GM21723 (cell line): ENCODE measurements around the gene PGM2L1.
"Not testable (repeated sequence)": the region's sequence is repeated elsewhere in the genome, so short reads cannot be mapped to it uniquely, and the experiment has no call there.

Source experiments
- ATAC-seq: cut with Tn5 transposase; IDR thresholded peaks from one replicate; pipeline ENCODE4 v1.9.1; 2021; ENCODE audit warnings: mild to moderate bottlenecking, moderate library complexity; ENCODE audit not compliant: unreplicated experiment

The PGM2L1 gene

GRCh38 chr11:74398244-74399159 is at the start of gene PGM2L1:
Gene PGM2L1 (minus strand): TSS chr11:74398433. CDS start chr11:74398161, 272 bp downstream.
- ATAC-seq: peak; percentile 96

GRCh38 chr11:74447720-74448119 is 49.5 kb upstream of the PGM2L1 start:
- ATAC-seq: no peak

GRCh38 chr11:74446532-74446938 is 48.3 kb upstream of the PGM2L1 start:
- no peak for ATAC-seq

DNA sequence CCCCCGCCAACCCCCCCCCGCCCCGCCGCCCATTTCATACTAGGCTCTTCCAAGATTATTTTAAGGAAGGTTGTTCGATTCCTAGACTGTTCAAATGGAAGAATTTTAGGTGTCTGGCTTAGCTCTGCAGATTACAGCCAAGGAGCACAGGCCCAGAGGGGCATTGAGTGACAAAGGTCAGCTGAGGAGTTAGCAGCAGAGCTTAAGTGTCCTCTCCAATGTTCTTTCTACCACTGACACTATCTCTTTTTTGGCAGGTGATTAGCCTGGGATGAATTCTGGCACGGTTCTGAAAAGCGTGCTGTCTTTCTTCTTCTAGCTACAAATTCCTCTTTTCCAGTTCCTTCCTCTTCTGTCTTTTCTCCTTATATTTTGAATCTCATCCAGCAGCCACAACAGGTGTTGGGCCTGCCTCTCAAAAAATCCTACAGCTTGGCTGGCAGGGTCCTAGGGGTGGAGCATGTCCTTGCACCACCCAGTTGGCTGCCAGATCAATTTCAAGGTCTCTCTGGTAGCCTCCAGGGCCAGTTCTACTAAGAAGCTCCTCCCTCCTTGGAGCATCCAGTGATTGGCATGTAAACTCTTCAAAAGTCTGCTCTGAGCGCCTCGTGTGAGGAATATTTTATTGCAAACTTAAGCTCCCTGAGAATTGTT is 46.1 kb upstream of the PGM2L1 start:
- no peak for ATAC-seq

- no peak for ATAC-seq
Measured at GRCh38 chr11:74443071-74443864, 45.0 kb upstream of the PGM2L1 start.

- no peak for ATAC-seq
Measured at GRCh38 chr11:74442636-74443035, 44.4 kb upstream of the PGM2L1 start.

- ATAC-seq: no peak
Measured at GRCh38 chr11:74438681-74439080, 40.4 kb upstream of the PGM2L1 start.

DNA sequence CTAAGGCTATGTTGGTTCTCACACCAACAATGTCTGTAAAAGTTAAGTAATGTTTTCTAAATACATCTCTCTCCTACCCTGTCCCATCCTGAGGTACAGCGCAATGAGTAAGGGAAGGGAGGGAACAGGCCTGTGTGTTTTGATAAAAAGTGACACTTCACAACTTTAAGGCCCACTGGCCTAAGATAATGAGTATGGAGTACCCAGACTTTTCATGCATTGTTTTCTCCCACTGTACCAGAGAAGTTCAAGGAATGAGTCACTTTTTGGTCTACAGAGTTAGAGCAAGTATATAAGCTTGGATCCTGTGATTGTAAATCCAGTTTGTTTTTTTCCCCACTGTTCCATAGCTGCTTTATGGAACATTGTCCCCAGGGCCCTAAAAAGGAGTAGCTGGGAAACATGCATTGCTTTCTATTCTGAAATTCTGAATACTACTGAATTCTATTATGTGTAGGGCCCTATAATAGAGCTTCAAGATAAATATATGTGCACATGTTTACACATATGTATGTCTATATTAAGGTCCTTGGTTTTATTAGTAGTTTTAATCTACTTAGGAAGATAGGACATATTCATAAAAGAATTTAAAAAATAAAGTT is 39.3 kb upstream of the PGM2L1 start:
- no peak for ATAC-seq

- no peak for ATAC-seq
Measured at GRCh38 chr11:74434528-74434927, 36.3 kb upstream of the PGM2L1 start.

- no peak for ATAC-seq
Measured at GRCh38 chr11:74429205-74429604, 31.0 kb upstream of the PGM2L1 start.

- no peak for ATAC-seq
Measured at GRCh38 chr11:74427384-74427886, 29.2 kb upstream of the PGM2L1 start.

GRCh38 chr11:74425100-74425499 is 26.9 kb upstream of the PGM2L1 start:
- no peak for ATAC-seq

DNA sequence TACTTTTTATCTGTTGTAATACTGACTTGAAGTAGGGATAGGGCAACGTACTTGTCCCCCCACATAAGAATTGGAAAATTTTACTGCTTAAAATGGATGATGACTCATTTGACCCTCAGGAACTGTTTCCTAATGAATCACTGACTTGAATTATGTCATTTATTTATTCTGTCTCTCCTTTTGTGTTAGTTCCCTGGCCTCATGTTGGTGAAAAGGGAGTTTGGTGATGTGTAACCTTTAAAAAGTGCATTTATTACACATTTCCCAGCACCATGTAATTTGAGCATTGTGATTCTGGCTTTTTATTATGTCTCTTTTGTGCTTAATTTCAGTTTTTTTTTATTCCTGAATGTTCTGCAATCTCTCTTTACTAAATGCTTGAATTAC is 20.3 kb upstream of the PGM2L1 start:
- no peak for ATAC-seq

DNA sequence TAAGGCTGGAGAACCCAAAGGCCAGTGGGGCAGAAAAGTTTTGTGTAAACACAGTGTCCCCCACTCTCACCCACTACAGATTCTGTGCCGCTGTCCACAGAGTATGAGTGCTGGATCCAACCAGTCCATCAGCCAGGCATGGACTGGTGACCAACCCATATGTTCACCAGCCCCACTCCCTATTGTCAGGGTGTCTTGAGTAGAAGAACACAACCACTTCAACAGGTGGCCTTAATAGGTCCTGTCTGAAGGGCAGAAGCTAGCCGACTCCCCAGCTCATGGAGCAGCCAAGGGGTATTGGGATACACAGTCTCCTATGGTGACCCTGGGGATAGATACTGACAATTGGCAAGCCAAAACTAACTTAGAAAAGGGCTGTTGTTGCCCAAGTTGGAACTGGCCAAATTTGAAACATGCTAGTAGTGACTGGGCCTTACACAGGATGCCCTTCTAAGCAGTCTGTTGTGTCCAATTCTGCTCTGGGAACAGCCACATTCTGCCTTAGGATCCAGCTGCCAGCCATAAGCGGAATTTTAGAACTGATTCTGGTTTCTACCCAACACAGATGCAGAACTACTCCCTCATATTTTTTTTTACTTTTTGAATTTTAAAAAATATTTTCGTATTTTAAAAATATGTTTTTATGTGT is 19.8 kb upstream of the PGM2L1 start:
- ATAC-seq: no peak

DNA sequence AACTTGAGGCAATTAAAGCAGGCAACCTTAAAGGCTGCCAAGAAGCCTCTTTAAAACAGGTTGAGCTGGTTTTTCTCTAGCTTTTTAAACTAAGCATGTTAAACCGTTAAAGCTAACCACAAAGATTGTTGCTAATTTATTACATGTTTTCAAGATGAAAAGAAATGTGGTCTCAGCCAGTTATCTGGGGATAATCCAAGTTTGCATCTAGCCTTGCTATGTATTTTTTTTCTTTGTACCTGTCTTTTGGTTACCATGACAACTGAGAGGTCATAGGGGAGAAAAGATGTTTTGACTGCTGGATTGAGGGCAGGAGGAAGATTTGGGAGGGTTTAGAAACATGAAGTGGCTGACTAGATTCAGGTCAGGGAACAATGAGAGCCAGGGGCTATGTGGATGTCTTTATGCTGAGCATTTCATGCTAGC is 19.2 kb upstream of the PGM2L1 start:
- ATAC-seq: no peak

GRCh38 chr11:74416974-74417373 is 18.7 kb upstream of the PGM2L1 start:
- not testable (repeated sequence) for ATAC-seq

- ATAC-seq: no peak
Measured at GRCh38 chr11:74412733-74413359, 14.6 kb upstream of the PGM2L1 start.

DNA sequence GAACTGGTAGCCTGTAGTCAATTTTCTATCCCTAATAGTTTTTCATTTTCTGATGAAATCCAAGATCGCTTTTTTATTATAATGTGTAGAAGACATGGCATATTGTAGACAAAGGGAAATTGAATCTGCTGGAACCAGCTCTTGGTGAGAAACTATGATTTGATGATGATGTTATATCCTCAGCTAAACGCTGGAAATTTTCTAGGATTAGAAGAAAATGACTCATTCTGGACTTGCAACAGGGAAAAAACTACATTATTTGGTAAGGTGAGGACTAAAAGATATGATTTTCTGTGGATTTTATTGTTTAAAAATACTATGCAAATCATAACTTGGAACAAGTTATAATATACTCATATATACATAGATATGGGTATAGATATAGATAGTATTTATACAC is 14.1 kb upstream of the PGM2L1 start:
- no peak for ATAC-seq

DNA sequence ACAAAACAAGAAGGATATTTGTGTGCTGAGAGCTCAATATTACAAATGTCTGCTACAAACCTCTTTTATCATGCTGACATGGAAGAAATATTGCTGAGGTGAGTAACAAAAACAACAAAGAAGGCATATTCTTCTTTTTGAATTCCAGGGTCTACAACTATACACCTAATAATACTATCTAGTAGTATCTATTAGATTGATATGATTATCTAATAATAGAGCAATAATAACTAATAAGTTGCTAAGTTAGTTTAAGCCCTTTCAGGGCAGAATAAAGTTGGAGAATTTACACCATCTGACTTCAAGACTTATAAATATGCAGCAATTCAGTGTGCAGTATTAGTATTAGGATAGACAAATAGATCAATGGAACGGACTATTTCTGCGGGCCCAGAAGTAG is 11.4 kb upstream of the PGM2L1 start:
- no peak for ATAC-seq
